HTERT RPE-1 (cell line): ENCODE measurements around the gene MCOLN3.
"Not testable (repeated sequence)": the region's sequence is repeated elsewhere in the genome, so short reads cannot be mapped to it uniquely, and the experiment has no call there.

Experiments
- in situ Hi-C: fragments of 300-500 bp; cut with MboI; formaldehyde crosslinking; loops from 4 replicates; pipeline ENCODE4 v1.14.3; 2020; ENCODE audit warnings: low sequenced_read_pairs

MCOLN3 gene

DNA sequence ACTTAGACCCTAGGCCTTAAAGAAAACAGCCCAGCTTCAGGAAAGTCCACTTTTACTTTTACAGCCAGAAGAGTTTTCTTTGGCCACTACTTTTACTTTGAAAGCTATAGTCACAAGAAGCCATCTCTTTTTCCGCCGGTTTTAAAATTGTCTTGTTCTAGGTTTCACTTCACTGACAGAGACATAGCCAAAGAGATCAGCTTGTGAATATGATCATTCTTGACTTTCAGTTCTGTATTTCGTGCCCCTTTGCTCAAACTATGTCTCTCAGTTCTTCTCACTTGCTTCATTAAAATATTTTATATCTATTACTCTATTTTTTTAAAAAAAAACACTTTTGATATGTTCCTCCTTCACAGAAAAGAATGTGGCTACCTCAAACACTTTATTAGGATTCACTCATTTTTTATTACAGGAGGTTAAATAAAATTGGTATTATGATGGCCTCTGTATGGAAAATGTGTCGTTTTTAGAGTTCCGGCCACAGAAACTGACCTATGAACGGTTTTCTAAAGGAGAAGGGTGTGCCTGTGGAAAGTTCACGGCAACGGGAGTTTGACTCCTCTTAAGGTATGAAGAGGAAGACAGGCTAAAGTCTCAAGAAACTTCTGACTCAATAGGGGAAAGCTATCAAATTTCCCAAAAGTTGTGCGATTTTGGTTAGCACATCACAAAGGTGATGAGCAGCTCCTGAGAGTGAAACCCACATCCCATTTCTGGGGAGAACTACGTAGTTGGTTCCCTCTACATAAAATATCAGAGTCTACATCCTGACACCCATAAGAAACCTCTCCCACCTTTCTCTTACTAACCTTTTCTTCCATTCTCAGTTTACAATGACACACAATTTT is 52.6 kb downstream of the MCOLN3 start:
- in situ Hi-C loops = no loop called here

DNA sequence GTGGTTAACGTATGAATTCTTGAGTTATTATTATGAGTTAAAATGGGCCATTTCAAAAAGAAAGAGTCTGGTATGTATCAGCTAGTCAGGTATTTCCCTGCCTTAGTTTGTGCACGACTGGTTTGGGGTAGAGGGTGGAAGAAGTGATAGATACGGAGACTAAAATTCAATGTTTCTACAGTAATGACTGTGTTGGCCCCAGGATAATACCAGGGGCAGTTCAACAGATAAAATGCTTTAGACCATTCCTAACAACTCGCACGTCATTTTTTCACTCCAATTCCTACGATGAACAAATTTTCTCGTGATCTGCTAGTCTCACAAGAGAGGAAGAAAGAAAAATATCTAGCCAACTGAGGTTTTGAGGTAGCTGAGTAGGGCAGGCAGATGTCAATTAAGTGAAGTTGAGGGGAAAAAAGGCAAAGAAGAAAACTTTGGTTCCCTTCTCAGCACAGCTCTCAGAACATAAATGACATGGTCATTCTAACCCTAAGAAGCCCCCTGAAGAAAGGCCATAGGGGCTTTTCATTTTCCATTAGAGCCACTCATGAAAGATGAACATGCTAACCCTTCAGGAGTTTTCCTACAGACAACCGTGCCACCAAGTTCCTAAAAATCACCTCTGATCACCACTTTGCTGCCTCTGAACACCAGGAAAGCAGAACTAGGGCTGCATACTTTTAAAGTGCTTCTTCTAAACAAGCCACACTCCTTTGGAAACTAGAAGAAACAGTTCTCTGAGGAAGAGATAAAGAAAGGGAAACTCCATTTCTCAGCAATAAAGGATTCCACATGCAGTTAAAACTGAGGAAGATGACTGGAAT is 57.0 kb downstream of the MCOLN3 start:
- in situ Hi-C loops = no loop called here

DNA sequence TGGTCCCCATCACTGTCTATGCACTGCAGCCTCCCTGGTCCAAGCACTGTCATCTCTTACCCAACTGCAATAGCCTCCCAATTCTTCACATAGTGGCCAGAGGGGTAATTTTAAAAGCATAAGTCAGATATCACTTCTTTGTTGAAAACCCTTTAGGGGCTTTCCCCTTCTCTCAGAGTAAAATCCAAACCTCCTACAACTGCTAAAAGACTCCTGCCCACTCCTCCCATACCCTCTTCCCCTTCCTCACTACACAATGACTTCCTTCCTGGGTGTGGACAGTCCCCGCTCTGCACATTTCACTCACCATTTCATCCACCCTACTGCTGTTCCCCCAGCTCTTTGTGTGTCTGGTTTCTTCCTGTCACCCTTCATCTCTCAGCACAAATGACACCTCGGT is 59.7 kb downstream of the MCOLN3 start:
- in situ Hi-C loops = no loop called here

DNA sequence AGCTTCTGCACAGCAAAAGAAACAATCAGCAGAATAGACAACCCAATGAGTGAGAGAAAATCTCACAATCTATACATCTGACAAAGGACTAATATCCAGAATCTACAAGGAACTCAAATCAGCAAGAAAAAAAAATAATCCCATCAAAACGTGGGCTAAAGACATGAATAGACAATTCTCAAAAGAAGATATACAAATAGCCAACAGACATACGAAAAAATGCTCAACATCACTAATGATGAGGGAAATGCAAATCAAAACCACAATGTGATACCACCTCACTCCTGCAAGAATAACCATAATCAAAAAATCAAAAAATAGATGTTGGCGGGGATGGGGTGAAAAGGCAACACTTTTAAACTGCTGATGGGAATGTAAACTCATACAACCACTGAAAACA is 61.7 kb downstream of the MCOLN3 start:
- in situ Hi-C loops = not testable (repeated sequence)

DNA sequence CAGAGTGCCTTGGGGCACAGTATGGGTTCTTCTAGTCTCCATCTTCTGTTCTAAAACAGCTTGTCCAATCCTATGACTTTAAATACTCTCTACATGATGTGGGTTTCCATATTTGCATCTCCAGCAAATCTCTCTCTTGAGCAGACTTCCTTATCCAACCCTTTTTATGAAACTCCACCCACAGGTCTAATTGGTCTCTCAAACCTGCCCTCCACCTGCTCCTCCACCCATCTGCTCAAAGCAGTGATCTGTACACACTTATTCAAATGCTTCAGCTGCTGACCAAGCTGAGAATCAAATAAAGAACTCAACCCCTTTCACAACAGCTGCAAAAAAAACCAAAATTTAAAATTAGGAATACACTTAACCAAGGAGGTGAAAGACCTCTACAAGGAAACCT is 62.9 kb downstream of the MCOLN3 start:
- in situ Hi-C loops = no loop called here

DNA sequence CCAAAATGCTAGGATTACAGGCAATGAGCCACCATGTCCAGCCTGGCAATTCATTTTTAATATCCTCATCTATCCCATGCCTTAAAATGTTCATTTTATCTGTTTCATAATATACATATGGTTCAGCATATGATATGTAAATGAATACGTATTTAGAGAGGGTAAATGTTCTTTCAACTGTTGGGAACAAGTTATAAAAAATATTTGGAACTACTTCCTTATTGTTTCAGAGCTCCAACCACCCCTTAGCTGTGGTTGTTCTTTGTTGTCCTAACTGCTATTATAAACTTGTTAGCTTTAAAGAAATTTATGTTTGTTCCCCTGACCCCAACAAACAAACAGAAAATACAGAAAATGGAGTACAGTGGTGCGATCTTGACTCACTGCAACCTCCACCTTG is 65.9 kb downstream of the MCOLN3 start:
- in situ Hi-C loops = no loop called here

DNA sequence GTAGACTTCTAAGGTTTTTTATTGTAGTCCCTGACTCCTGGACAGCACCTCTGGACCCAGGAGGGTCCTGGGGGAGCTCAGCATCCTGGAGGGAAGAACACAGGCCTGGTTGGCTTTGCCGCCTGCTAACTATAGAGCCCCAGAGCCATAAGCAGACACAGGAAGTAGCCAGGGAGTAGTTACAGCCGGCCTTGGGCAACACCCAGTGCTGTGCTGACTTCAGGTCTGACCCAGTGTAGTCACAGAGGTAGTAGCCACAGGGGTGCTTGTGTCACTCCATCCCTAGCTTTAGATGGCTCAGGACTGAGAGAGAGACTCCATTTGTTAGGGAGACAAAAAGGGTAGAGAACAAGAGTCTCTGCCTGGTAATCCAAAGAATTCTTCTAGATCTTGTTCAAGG is 73.3 kb downstream of the MCOLN3 start:
- in situ Hi-C loops = no loop called here

DNA sequence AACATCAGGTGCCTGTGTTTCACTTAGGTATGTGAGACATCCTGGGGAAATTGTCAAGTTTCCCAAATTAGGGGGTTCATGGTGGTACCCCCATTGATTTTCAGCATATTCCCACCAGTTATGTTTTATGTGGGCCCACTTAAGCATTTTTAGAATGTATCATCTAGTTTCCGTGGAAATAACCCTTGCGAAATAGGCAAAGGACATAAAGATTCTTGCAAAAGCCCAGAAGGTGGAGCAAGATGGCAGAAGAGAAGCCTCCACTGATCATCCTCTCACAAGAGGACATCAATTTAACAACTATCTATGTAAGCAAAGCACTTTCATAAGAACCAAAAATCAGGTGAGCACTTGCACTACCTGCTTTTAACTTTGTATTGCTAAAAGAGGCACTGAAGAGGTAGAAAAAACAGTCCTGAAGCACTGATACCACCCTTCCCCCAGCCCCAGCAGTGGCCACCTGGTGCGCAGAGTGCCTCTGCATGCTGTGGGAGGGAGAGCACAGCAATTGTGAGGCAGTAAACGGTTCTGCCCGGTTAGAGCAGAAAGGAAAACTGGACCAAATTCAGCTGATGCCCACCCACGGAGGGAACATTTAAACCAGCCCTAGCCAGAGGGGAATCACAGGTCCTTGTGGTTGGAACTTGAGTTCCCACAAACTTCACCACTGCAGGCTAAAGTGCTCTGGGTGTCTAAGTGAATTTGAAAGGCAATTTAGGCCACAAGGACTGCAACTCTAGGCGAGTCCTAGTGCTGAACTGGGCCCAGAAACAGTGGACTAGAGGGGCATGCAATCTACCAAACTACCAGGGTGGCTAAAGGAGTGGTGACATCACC is 74.6 kb downstream of the MCOLN3 start:
- in situ Hi-C loops = no loop called here

DNA sequence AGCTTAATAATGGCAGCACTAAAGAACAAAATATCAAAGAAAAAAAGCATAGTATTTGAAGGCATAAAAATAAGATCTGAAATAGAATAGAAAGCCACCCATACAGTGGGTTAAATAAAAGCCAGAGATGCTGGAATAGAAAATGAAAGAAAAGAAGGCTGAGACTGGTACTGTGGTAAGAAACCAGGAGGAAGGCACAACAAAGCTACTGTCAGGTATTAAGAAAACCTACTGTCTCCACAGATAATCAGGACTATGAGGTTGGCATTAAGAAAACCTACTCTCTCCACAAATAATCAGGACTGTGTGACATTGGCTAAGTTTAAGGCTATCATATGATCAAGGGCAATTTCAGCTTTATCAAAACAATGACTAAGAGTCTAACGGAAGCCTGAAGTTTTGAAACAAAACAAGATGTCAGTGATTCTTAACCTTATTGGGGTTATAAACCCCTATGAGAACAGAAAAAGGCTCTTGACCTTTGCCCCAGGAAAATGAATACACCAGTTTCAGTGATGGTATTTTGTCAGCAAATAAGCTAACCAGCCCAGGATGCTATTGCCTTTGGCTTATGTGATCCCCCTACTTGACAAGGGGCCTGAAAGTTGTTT is 75.8 kb downstream of the MCOLN3 start:
- in situ Hi-C loops = no loop called here

DNA sequence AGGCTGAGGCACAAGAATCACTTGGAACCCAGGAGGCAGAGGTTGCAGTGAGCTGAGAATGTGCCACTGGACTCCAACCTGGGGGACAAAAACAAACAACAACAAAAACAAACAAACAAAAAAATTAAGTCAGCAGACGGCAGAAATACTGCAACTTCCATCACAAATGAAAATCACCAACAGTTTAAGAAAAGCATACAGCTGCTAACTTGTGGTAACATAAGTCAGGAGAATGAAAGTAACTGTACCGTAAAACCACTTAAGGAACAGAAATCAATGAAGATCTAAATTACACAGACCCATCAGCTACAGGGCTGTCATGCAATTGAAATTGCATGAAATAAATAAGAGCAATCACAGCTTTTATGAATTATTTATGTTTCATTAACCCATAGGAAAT is 76.3 kb downstream of the MCOLN3 start:
- in situ Hi-C loops = no loop called here

DNA sequence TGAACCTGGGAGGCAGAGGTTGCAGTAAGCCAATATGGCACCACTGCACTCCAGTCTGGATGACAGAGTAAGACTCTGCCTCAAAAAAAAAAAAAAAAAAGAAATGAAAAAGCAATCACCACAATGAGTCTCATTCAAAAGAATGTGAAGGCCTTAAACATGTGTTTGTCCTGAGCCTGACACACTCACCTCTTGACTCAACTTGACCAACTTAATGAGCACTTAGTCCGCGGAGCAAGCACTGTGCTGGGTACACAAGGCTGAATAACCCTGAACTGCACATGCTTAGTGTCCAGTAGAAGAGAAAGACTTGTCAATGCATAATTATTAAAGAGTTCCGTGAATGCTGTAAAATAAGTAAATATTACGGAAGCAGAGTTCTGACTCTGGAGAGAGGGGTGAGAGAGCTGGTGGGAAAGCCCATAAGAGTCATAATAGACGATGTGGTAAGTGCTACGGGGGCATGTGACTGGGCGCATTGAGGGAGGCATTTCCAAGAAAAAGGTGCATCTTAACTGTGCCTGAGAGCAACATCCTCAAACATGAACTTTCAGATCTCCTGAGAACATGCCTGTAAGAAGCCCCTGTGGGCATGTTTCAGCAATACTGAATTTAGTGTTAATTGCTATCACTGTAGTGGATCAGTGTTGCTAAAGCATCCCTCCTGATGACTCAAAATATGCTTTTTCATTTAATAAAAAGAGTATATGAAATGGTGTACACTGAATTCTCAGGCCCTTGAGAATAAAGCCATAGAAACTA is 78.6 kb downstream of the MCOLN3 start:
- in situ Hi-C loops = no loop called here

DNA sequence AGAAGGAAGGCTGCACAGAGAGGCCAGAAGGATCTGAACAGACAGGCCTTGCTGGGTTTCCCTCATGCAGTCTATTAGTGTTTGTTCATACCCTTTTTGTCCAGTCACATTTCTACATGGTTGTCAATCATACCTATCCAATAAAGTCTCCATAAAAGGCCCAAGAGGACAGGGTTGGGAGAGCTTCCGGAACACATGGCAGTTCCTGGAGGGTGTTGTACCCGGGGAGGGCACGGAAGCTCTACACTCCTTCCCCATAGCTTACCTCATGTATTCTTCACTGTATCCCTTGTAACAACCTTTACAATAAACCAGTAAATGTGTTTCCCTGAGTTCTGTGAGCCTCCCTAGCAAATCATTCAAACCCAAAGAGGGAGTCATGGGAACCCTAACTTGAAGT is 79.4 kb downstream of the MCOLN3 start:
- in situ Hi-C loops = no loop called here

DNA sequence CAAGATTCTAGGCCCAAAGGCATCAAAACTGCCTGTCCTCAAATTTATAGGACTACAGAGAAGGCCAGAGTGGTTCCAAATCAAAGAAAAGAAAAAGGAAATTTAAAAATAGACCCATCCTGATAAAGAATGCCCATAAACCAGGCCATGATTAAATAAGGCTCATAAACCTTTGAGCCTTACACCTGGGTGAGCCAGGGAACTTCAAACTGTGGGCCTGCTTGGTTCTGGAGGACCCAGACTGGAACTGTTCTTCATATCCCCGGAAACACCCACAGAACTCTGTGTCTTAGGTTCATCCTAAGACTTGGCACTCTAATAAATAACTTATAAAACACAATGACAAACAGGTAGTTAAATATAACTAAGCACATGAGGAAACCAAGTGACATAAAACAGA is 80.2 kb downstream of the MCOLN3 start:
- in situ Hi-C loops = no loop called here
